Neuronal stem cell (in vitro differentiated cells): ENCODE results near the gene OR2H2. TPM values are rescaled to one million over a fixed set of nuclear protein-coding genes. Genes with fewer than 3 reads are reported as not detected.

Experiments
- DNase-seq: peaks from one replicate; pipeline ENCODE4 v3.0.0-alpha.2; 2013; ENCODE audit warnings: low spot score
- H2AFZ ChIP-seq: one replicate; pipeline ENCODE4 v1.6.1; 2013; ENCODE audit warnings: mild to moderate bottlenecking, low read length, inconsistent platforms
- H2AK5ac ChIP-seq: 2 replicates; pipeline ENCODE4 v1.6.1; 2013; ENCODE audit warnings: low read depth, mild to moderate bottlenecking, inconsistent platforms, low read length, moderate library complexity, mixed read lengths
- H2BK120ac ChIP-seq: 2 replicates; pipeline ENCODE4 v1.6.1; 2013; ENCODE audit warnings: low read depth, mild to moderate bottlenecking, inconsistent platforms, low read length, moderate library complexity, mixed read lengths
- H2BK12ac ChIP-seq: one replicate; pipeline ENCODE4 v1.6.1; 2013; ENCODE audit warnings: low read length, inconsistent platforms
- H2BK15ac ChIP-seq: 2 replicates; pipeline ENCODE4 v1.6.1; 2013; ENCODE audit warnings: mild to moderate bottlenecking, low read length, inconsistent platforms, mixed read lengths
- H2BK5ac ChIP-seq: one replicate; pipeline ENCODE4 v1.6.1; 2013; ENCODE audit warnings: inconsistent platforms, mild to moderate bottlenecking, low read length, moderate library complexity
- H3K14ac ChIP-seq: one replicate; pipeline ENCODE4 v1.6.1; 2013; ENCODE audit warnings: low read length, inconsistent platforms
- H3K18ac ChIP-seq: 2 replicates; pipeline ENCODE4 v1.6.1; 2013; ENCODE audit warnings: low read length, inconsistent platforms
- H3K23ac ChIP-seq: 2 replicates; pipeline ENCODE4 v1.6.1; 2013; ENCODE audit warnings: low read depth, mild to moderate bottlenecking, mixed read lengths, low read length, inconsistent platforms; ENCODE audit not compliant: poor library complexity
- H3K27ac ChIP-seq: replicated peaks from 3 replicates; pipeline ENCODE4 v1.5.1; 2013; ENCODE audit warnings: low read length, inconsistent platforms
- H3K27me3 ChIP-seq, 3 experiments: 2 replicates each; pipeline ENCODE4 v1.6.1; 2013; ENCODE audit warnings: low read length in 3 of 3, mild to moderate bottlenecking in 2 of 3, inconsistent platforms in 1 of 3, low read depth in 1 of 3, mixed read lengths in 1 of 3, moderate library complexity in 1 of 3; ENCODE audit not compliant: control insufficient read depth in 3 of 3, insufficient read depth in 3 of 3
- H3K36me3 ChIP-seq, 2 donors: replicated peaks in 1 of 2; 2 replicates each; pipeline ENCODE4 v1.6.1; 2013; ENCODE audit warnings: low read length in 2 of 2; ENCODE audit not compliant: control insufficient read depth in 2 of 2, insufficient read depth in 2 of 2
- H3K4ac ChIP-seq: 2 replicates; pipeline ENCODE4 v1.6.1; 2013; ENCODE audit warnings: inconsistent platforms, mild to moderate bottlenecking, low read length, moderate library complexity
- H3K4me1 ChIP-seq, 2 donors: 1 replicate in 1 of 2; 2 replicates in 1 of 2; pipeline ENCODE4 v1.6.1; 2013; ENCODE audit warnings: low read length in 2 of 2, low read depth in 1 of 2; ENCODE audit not compliant: control insufficient read depth in 2 of 2, insufficient read depth in 1 of 2
- H3K4me2 ChIP-seq: one replicate; pipeline ENCODE4 v1.6.1; 2013; ENCODE audit warnings: mild to moderate bottlenecking, low read length, inconsistent platforms; ENCODE audit not compliant: insufficient read depth, poor library complexity, severe bottlenecking
- H3K4me3 ChIP-seq, 2 donors: 2 replicates each; pipeline ENCODE4 v1.5.1; 2013; ENCODE audit warnings: low read length in 2 of 2, mild to moderate bottlenecking in 2 of 2, inconsistent platforms in 1 of 2, moderate library complexity in 1 of 2
- H3K79me1 ChIP-seq: one replicate; pipeline ENCODE4 v1.6.1; 2013; ENCODE audit warnings: low read depth, mild to moderate bottlenecking, inconsistent platforms, low read length, moderate library complexity
- H3K9ac ChIP-seq: one replicate; pipeline ENCODE4 v1.6.1; 2013; ENCODE audit warnings: mild to moderate bottlenecking, low read depth, low read length, inconsistent platforms; ENCODE audit not compliant: poor library complexity
- H3K9me3 ChIP-seq, 2 donors: replicated peaks in 1 of 2; 2 replicates each; pipeline versions ENCODE3 to v1.6.1; 2013; ENCODE audit warnings: low read length in 2 of 2, mild to moderate bottlenecking in 2 of 2, inconsistent platforms in 1 of 2, low read depth in 1 of 2, mixed read lengths in 1 of 2, moderate library complexity in 1 of 2; ENCODE audit not compliant: control insufficient read depth in 2 of 2, insufficient read depth in 1 of 2
- H4K8ac ChIP-seq: one replicate; pipeline ENCODE4 v1.6.1; 2013; ENCODE audit warnings: low read depth, mild to moderate bottlenecking, inconsistent platforms, low read length, moderate library complexity
- H4K91ac ChIP-seq: one replicate; pipeline ENCODE4 v1.6.1; 2013; ENCODE audit warnings: low read length, low read depth, mild to moderate bottlenecking, inconsistent platforms; ENCODE audit not compliant: poor library complexity
- WGBS, 2 donors: extraction: QIAGEN DNeasy Blood & Tissue Kit; methylation state at CpG; one replicate each; pipeline ENCODE4 v1.1.7; 2013; ENCODE audit warnings: missing lambda C conversion rate in 2 of 2, mixed read lengths in 1 of 2; ENCODE audit not compliant: insufficient read length in 2 of 2, insufficient replicate concordance in 1 of 2; ENCODE audit errors: extremely low coverage in 2 of 2; 5-methylcytosine and 5-hydroxymethylcytosine counted together
- polyA plus RNA-seq, 2 experiments: library from polyadenylated mRNA; stranded (reverse); fragments of 200-250 nt; gene quantifications; one replicate each; pipeline ENCODE4 v1.2.3, GENCODE V29; 2013

OR2H2 gene
- polyA plus RNA-seq (2013, experiment 1 of 2): not detected
- polyA plus RNA-seq (2013, experiment 2 of 2): not detected

DNA sequence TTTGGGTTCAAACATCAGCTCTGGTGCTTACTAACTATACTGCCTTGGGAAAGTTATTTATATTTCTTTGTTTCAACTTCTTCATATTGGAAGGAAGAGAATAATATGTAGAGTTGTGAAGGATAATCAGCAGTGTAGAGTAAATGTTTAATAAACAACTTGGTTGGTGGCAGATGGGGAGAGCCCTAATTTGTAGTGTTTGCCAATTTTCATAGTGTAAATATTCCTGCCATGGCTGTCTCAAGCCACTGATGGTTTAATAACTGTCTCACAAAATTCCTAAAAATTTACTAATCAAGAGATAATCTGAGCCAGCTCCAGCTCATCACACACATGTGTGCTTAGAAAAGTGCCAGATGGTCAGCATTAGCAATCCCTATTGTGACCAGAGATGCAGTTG, at the start of gene OR2H2:
TSS of gene OR2H2 (plus strand) at position 301 of the 400 bp plus-strand sequence. CDS start 2,824 bp downstream, outside the sequence.
- Histone ChIP-seq H3K4me3 (no peak within 1 kb of the TSS), H2BK15ac (no peak within 1 kb of the TSS), H2BK12ac (no peak within 1 kb of the TSS), H3K18ac (no peak within 1 kb of the TSS), H2AFZ (no peak within 1 kb of the TSS), H3K9me3 (no peaks in the 10 kb centered on the region), H3K79me1 (no peaks in the 10 kb centered on the region), H2BK5ac (no peak within 1 kb of the TSS), H4K8ac (no peak within 1 kb of the TSS), H3K4me2 (no peak within 1 kb of the TSS), H3K36me3 (no peaks in the 10 kb centered on the region), H3K27me3 (no peaks in the 10 kb centered on the region), H3K27ac (no peak within 1 kb of the TSS), H3K4me1 (no peaks in the 10 kb centered on the region), H3K9ac (no peak within 1 kb of the TSS), H2BK120ac (no peak within 1 kb of the TSS), H3K4ac (no peak within 1 kb of the TSS), H2AK5ac (no peak within 1 kb of the TSS), H3K23ac (no peak within 1 kb of the TSS), H3K14ac (no peak within 1 kb of the TSS), H4K91ac (no peak within 1 kb of the TSS)
- DNase-seq: no peak

DNA sequence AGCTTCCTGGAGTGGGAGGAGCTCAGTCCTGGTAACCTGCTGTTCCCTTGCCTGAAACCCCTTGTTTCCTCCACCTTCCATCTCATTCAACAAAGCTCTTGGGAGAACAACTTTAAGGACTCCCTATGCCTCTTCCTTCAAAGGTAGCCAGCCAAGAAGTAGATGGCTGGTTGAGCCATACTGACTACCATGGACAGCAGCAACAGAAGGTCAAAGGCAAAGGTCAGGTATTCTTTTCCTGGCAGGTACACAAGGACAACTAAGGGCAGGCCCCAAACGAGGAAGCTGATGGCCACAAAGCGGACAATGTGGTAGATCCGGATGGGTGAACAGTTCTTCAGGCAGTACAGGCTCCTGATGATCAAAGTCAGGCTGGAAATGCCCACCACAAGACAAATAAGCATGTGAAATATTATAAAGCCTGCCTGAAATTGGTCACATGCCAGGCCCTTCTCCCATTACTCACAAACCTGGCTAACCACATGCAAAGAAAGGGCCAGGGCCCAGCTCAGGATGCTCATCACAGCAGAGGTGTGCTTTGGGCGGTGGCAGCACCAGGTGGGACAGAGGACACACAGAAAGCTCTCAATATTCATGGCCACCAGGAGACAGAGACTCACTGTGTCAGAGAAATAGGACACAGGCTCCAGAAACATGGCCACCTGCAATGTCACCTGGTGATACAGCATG, 47.1 kb upstream of the OR2H2 start:
- Histone ChIP-seq H3K23ac (no peak overlapping the region), H3K79me1 (no peaks in the 10 kb centered on the region), H3K9me3 (no peaks in the 10 kb centered on the region), H3K27ac (no peak overlapping the region), H2AK5ac (no peak overlapping the region), H3K14ac (no peak overlapping the region), H2BK5ac (no peak overlapping the region), H2BK15ac (no peak overlapping the region), H2BK120ac (no peak overlapping the region), H4K8ac (no peak overlapping the region), H3K18ac (no peak overlapping the region), H3K27me3 (peaks cover 0 to 14% (median 0%) of the 10 kb centered on the region in 3 experiments), H3K36me3 (no peaks in the 10 kb centered on the region), H2BK12ac (no peak overlapping the region), H3K4me2 (no peak overlapping the region), H3K4me3 (no peak overlapping the region), H4K91ac (no peak overlapping the region), H3K4ac (no peak overlapping the region), H3K4me1 (no peaks in the 10 kb centered on the region), H3K9ac (no peak overlapping the region), H2AFZ (no peak overlapping the region)
- WGBS, 2 donors: no CpG with 5 or more reads among the region's 4 CpGs
- no peak for DNase-seq

DNA sequence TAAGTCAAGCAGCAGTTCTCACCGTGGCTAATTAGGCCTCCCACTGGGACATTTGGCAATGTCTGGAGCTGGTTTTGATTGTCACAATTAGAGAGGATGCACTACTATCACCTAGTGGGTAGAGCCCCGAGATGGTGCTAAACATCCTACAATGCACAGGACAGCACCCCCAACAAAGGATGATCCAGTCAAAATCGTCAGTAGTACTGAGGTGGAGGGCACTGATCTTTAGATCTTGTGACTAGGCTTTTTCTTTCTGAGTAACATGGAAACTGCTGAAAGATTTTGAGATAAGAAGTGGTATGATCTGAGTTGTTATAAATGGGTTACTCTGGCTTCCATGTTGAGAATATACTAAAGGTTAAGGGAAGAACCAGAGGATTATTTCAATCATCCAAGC, 37.3 kb upstream of the OR2H2 start:
- Histone ChIP-seq H3K79me1 (no peaks in the 10 kb centered on the region), H3K4me2 (no peak overlapping the region), H3K9me3 (no peaks in the 10 kb centered on the region), H3K4me3 (no peak overlapping the region), H3K18ac (no peak overlapping the region), H3K4ac (no peak overlapping the region), H2AFZ (no peak overlapping the region), H4K8ac (no peak overlapping the region), H3K23ac (no peak overlapping the region), H2BK5ac (no peak overlapping the region), H4K91ac (no peak overlapping the region), H3K27me3 (peaks cover 0 to 40% (median under 1%) of the 10 kb centered on the region in 3 experiments), H2BK120ac (no peak overlapping the region), H3K27ac (no peak overlapping the region), H2AK5ac (no peak overlapping the region), H3K14ac (no peak overlapping the region), H2BK15ac (no peak overlapping the region), H2BK12ac (no peak overlapping the region), H3K36me3 (no peaks in the 10 kb centered on the region), H3K9ac (no peak overlapping the region), H3K4me1 (peaks cover 0 to 2% of the 10 kb centered on the region in 2 donors)
- WGBS, 2 donors: no CpG with 5 or more reads among the region's 3 CpGs
- DNase-seq: no peak

DNA sequence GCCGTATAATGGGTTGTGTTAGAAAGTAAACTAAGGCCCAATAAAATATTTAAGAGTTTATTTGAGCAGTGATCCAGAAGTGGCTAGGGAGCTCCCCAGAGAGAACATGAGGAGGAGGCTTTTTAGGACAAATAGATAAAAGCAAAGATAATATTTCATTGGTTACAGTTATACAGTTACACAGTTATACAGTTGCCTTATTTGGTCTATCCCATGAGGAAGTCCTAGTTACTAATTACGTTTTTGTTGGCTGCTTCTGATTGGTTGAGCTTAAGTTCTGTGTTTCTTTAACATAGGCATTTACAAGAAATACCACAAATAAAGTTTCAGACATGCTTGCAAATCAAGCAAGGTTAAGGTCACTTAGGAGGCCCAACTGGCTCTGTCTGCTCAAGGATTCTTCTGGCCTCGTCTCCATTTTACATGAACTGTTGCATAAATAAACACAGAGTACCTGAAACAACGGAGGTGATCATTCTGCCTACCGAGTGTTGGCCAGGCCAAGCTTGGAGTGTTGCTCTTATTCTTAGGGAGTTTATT, 32.3 kb upstream of the OR2H2 start:
- Histone ChIP-seq H3K79me1 (peaks cover 3% of the 10 kb centered on the region), H3K4me2 (no peak overlapping the region), H2BK5ac (no peak overlapping the region), H2AFZ (no peak overlapping the region), H3K27me3 (peaks cover 14 to 86% (median 33%) of the 10 kb centered on the region in 3 experiments), H2BK15ac (no peak overlapping the region), H3K9me3 (peaks cover 0 to 4% of the 10 kb centered on the region in 2 donors), H2BK120ac (no peak overlapping the region), H2BK12ac (no peak overlapping the region), H3K4ac (no peak overlapping the region), H3K18ac (no peak overlapping the region), H3K27ac (no peak overlapping the region), H3K14ac (no peak overlapping the region), H4K91ac (no peak overlapping the region), H3K4me1 (peaks cover 0 to 6% of the 10 kb centered on the region in 2 donors), H3K23ac (no peak overlapping the region), H3K4me3 (no peak overlapping the region), H4K8ac (no peak overlapping the region), H3K9ac (no peak overlapping the region), H3K36me3 (no peaks in the 10 kb centered on the region), H2AK5ac (no peak overlapping the region)
- DNase-seq: no peak
- WGBS, 2 donors: no CpG with 5 or more reads among the region's 5 CpGs
